ENCODE data around the gene RRP36.

GRCh38 chr6:43011207-43011606, 10.2 kb upstream of the RRP36 start:
- no peak for TF ChIP-seq CTCF (IDR thresholded peaks at IDR 0.05; ENCODE audit: low read depth, low read length, poor library complexity, severe bottlenecking)
- no peak for TF ChIP-seq EZH2phosphoT487 (IDR thresholded peaks at IDR 0.05; ENCODE audit: borderline replicate concordance, low read length)

Measured in DOHH2 (cell line).